ENCODE results near the gene SLC6A7. TPM values are rescaled to one million over a fixed set of nuclear protein-coding genes. Genes with fewer than 3 reads are reported as not detected.
"Not testable (repeated sequence)": the region's sequence is repeated elsewhere in the genome, so short reads cannot be mapped to it uniquely, and the experiment has no call there.

Gene SLC6A7
- total RNA-seq, 1 experiment from 2014 or later, result 0.04 TPM

GRCh38 chr5:150246835-150247234, 57.0 kb downstream of the SLC6A7 start (continued):
- no peak for TF ChIP-seq FOXP4 (CRISPR knock-in tag; IDR thresholded peaks at IDR 0.05)
- TF ChIP-seq ZNF138 (CRISPR knock-in tag; conservative IDR thresholded peaks at IDR 0.05), result no peak
- TF ChIP-seq ELF4 (CRISPR knock-in tag; IDR thresholded peaks at IDR 0.05; ENCODE audit: low read depth), result no peak
- no peak for TF ChIP-seq CBFB (CRISPR knock-in tag; IDR thresholded peaks at IDR 0.05; ENCODE audit: low read depth)
- TF ChIP-seq MXD4 (CRISPR knock-in tag; IDR thresholded peaks at IDR 0.05; ENCODE audit: borderline replicate concordance), result no peak
- no peak for TF ChIP-seq GTF2I (CRISPR knock-in tag; conservative IDR thresholded peaks at IDR 0.05)
- no peak for TF ChIP-seq NR1H2 (CRISPR knock-in tag; IDR thresholded peaks at IDR 0.05)

GRCh38 chr5:150247726-150248125, 57.9 kb downstream of the SLC6A7 start:
- DNase-seq (ENCODE audit: low spot score), result no peak
- TF ChIP-seq FOXJ3 (CRISPR knock-in tag; IDR thresholded peaks at IDR 0.05; ENCODE audit: borderline replicate concordance), result no peak
- TF ChIP-seq GABPB1 (CRISPR knock-in tag; IDR thresholded peaks at IDR 0.05), result no peak
- no peak for TF ChIP-seq NFYB (CRISPR knock-in tag; conservative IDR thresholded peaks at IDR 0.05; ENCODE audit: low read depth)
- TF ChIP-seq KAT7 (CRISPR knock-in tag; IDR thresholded peaks at IDR 0.05; ENCODE audit: borderline replicate concordance), result no peak
- TF ChIP-seq E2F5 (CRISPR knock-in tag; IDR thresholded peaks at IDR 0.05), result no peak
- no peak for TF ChIP-seq GTF2I (CRISPR knock-in tag; conservative IDR thresholded peaks at IDR 0.05)
- TF ChIP-seq PRDM15 (CRISPR knock-in tag; IDR thresholded peaks at IDR 0.05), result no peak
- no peak for TF ChIP-seq CREB1 (CRISPR knock-in tag; IDR thresholded peaks at IDR 0.05)
- no peak for TF ChIP-seq NFATC4 (CRISPR knock-in tag; IDR thresholded peaks at IDR 0.05)
- no peak for TF ChIP-seq ELF4 (CRISPR knock-in tag; IDR thresholded peaks at IDR 0.05; ENCODE audit: low read depth)
- no peak for TF ChIP-seq ATF6 (CRISPR knock-in tag; IDR thresholded peaks at IDR 0.05)
- TF ChIP-seq TEAD1 (CRISPR knock-in tag; IDR thresholded peaks at IDR 0.05), result no peak
- no peak for TF ChIP-seq FOXP4 (CRISPR knock-in tag; IDR thresholded peaks at IDR 0.05)
- no peak for TF ChIP-seq IRF2 (CRISPR knock-in tag; IDR thresholded peaks at IDR 0.05; ENCODE audit: borderline replicate concordance, low read depth)
- Mint-ChIP-seq H3K9me3 (no peaks in the 10 kb centered on the region), H3K4me1 (no peaks in the 10 kb centered on the region), H3K27ac (no peak overlapping the region), H3K27me3 (ENCODE audit: low read depth) (no peaks in the 10 kb centered on the region), H3K36me3 (no peaks in the 10 kb centered on the region), H3K4me3 (no peak overlapping the region)
- ChIA-PET POLR2A (no interaction called here), CTCF (interaction anchor here (1.3 to 1.7 kb wide), 3 partner anchors 9 to 149 kb away, joined by 3 to 6 read pairs (median 4); no protein-coding TSS in a partner anchor)
- no peak for ATAC-seq

- CTCF ChIA-PET, result interaction anchor here (1.3 to 2.4 kb wide), 3 partner anchors 8 to 149 kb away, joined by 3 to 7 read pairs (median 6); no protein-coding TSS in a partner anchor
- POLR2A ChIA-PET; H3K36me3 Mint-ChIP-seq; DNase-seq (ENCODE audit: low spot score); H3K27ac Mint-ChIP-seq; H3K4me1 Mint-ChIP-seq; H3K9me3 Mint-ChIP-seq; H3K27me3 Mint-ChIP-seq (ENCODE audit: low read depth); H3K4me3 Mint-ChIP-seq; ATAC-seq: not testable (repeated sequence)
Observed at GRCh38 chr5:150248493-150248892, 58.6 kb downstream of the SLC6A7 start.

Measured in WTC11 (cell line).